HCT116 (cell line): ENCODE data around the gene TANC1. TPM values are rescaled to one million over a fixed set of nuclear protein-coding genes. Genes with fewer than 3 reads are reported as not detected.
A peak's percentile ranks its signal among the peaks of the same experiment; 100 is the strongest.

Source experiments
- ATAC-seq: fragments of 200-7000 bp; cut with Tn5 transposase; 2 replicates; pipeline ENCODE4 v1.9.1; 2020; ENCODE audit warnings: mild to moderate bottlenecking, moderate library complexity
- BruUV-seq: library from RNA; stranded (reverse); fragments of 400-500 nt; replicated peaks from 2 replicates; lab custom pipeline; 2021; lab: Mats Ljungman, UMichigan
- CTCF ChIA-PET: fragments of 300-600 bp; sonication (Branson Sonifier 250); formaldehyde crosslinking; loops from one replicate; lab custom pipeline; 2021; ENCODE audit warnings: antibody characterized with exemption; lab: Charles Lee
- POLR2A ChIA-PET: fragments of 300-600, 350-600 bp; sonication (Branson Sonifier 250); formaldehyde crosslinking; loops from one replicate; lab custom pipeline; 2021; ENCODE audit warnings: antibody characterized with exemption; lab: Charles Lee
- RAD21 ChIA-PET, 2 experiments: fragments of 300-600 bp; sonication (Branson Sonifier 250); formaldehyde crosslinking; loops; one replicate each; lab custom pipeline; 2023; ENCODE audit warnings: low total read pairs in 2 of 2; ENCODE audit not compliant: uncharacterized antibody in 2 of 2, unreplicated experiment in 2 of 2, low non-redundant PET in 1 of 2; lab: Charles Lee
- DNase-seq: peaks from one replicate; pipeline ENCODE4 v3.0.0-alpha.2; 2010; ENCODE audit warnings: low read depth, low spot score
- H2AFZ ChIP-seq: fragments of 200-600 bp; shearing (Covaris generic), sonication (generic); 2 replicates; pipeline ENCODE4 v1.6.1; 2017; ENCODE audit warnings: low read depth, mixed run types, mixed read lengths, antibody characterized with exemption, low read length; ENCODE audit not compliant: poor library complexity, severe bottlenecking
- H3K27ac ChIP-seq: 2 replicates; pipeline ENCODE4 v1.5.1; 2012; ENCODE audit warnings: low read depth, low read length
- H3K27me3 ChIP-seq: fragments of 200-600 bp; sonication (generic); 2 replicates; pipeline ENCODE4 v1.6.1; 2016; ENCODE audit warnings: mixed run types, low read length, mixed read lengths; ENCODE audit not compliant: insufficient read depth
- H3K36me3 ChIP-seq, 2 experiments: fragments of 200-500 bp in 1 of 2; fragments of 200-600 bp in 1 of 2; sonication (Bioruptor generic) in 1 of 2; sonication (generic) in 1 of 2; 2 replicates each; pipeline versions ENCODE4 v1.5.1 to v1.6.1; 2014 to 2016; ENCODE audit warnings: low read length in 2 of 2, inconsistent platforms in 1 of 2, mixed read lengths in 1 of 2, mixed run types in 1 of 2; ENCODE audit not compliant: insufficient read depth in 2 of 2, control insufficient read depth in 1 of 2
- H3K4me1 ChIP-seq, 2 experiments: fragments of 200-600 bp in 1 of 2; sonication (generic) in 1 of 2; 2 replicates each; pipeline versions ENCODE4 v1.5.1 to v1.6.1; 2012 to 2017; ENCODE audit warnings: low read length in 2 of 2, inconsistent platforms in 1 of 2, mild to moderate bottlenecking in 1 of 2, mixed read lengths in 1 of 2, mixed run types in 1 of 2, moderate library complexity in 1 of 2; ENCODE audit not compliant: insufficient read depth in 2 of 2, control insufficient read depth in 1 of 2
- H3K4me2 ChIP-seq: fragments of 200-600 bp; sonication (generic); 2 replicates; pipeline ENCODE4 v1.6.1; 2017; ENCODE audit warnings: mixed run types, low read length, mixed read lengths
- H3K4me3 ChIP-seq, 2 experiments: fragments of 200-600 bp in 1 of 2; sonication (generic) in 1 of 2; replicated peaks in 1 of 2; 2 replicates each; pipeline ENCODE4 v1.5.1; 2011 to 2016; ENCODE audit warnings: low read length in 2 of 2, control low read depth in 1 of 2, low read depth in 1 of 2, mild to moderate bottlenecking in 1 of 2, mixed read lengths in 1 of 2, mixed run types in 1 of 2
- H3K79me2 ChIP-seq: fragments of 200-600 bp; sonication (generic); 2 replicates; pipeline ENCODE4 v1.6.1; 2017; ENCODE audit warnings: mild to moderate bottlenecking, mixed run types, low read length, moderate library complexity, mixed read lengths; ENCODE audit not compliant: insufficient read depth
- H3K9ac ChIP-seq: fragments of 200-600 bp; sonication (generic); 2 replicates; pipeline ENCODE4 v1.6.1; 2016; ENCODE audit warnings: low read length, mixed read lengths
- H3K9me2 ChIP-seq: fragments of 200-600 bp; sonication (generic), shearing (Covaris generic); 2 replicates; pipeline ENCODE4 v1.6.1; 2017; ENCODE audit warnings: mixed run types, mild to moderate bottlenecking, moderate library complexity; ENCODE audit not compliant: insufficient read depth
- H3K9me3 ChIP-seq, 2 experiments: fragments of 200-500 bp in 1 of 2; fragments of 200-600 bp in 1 of 2; sonication (Bioruptor generic) in 1 of 2; sonication (generic) in 1 of 2; 2 replicates each; pipeline ENCODE4 v1.6.1; 2014 to 2017; ENCODE audit warnings: low read length in 2 of 2, mixed read lengths in 2 of 2, inconsistent platforms in 1 of 2, low read depth in 1 of 2, mild to moderate bottlenecking in 1 of 2, mixed run types in 1 of 2, moderate library complexity in 1 of 2; ENCODE audit not compliant: control insufficient read depth in 1 of 2, insufficient read depth in 1 of 2
- H4K20me1 ChIP-seq: fragments of 200-600 bp; sonication (generic), shearing (Covaris generic); 2 replicates; pipeline ENCODE4 v1.6.1; 2017; ENCODE audit warnings: mixed run types, mild to moderate bottlenecking, moderate library complexity; ENCODE audit not compliant: insufficient read depth
- JUND ChIP-seq: IDR thresholded peaks from 2 replicates; pipeline ENCODE4 v1.6.1; 2012
- POLR2A ChIP-seq: IDR thresholded peaks from 2 replicates; pipeline ENCODE4 v1.7.0; 2011; ENCODE audit warnings: borderline replicate concordance; ENCODE audit not compliant: insufficient read depth, insufficient read length; ENCODE audit errors: extremely low read depth
- REST ChIP-seq: IDR thresholded peaks from 2 replicates; pipeline ENCODE4 v1.6.1; 2012; ENCODE audit warnings: low read depth
- SRF ChIP-seq: IDR thresholded peaks from 2 replicates; pipeline ENCODE4 v1.6.1; 2012; ENCODE audit warnings: low read depth
- ZFX ChIP-seq: fragments of 450-650 bp; IDR thresholded peaks from 2 replicates; pipeline ENCODE4 v1.6.1; 2017
- intact Hi-C: fragments of 100-400 bp; cut with micrococcal nuclease; formaldehyde crosslinking; loops from 2 replicates; pipeline ENCODE4 v1.10.0; 2022
- total RNA-seq: library from RNA; stranded (reverse); gene quantifications from one replicate; pipeline ENCODE4 v1.2.1, GENCODE V29; 2021; ENCODE audit not compliant: unreplicated experiment
- TF ChIP-seq, protein P1 (sequence below): IDR thresholded peaks from 2 replicates; pipeline ENCODE4 v1.6.1; 2012
- TF ChIP-seq, protein P2 (sequence below), 3 experiments: fragments of 200-600 bp in 1 of 3; sonication (generic) in 1 of 3; IDR thresholded peaks in 2 of 3; conservative IDR thresholded peaks in 1 of 3; 2 replicates each; pipeline ENCODE4 v1.5.1; 2012 to 2017; ENCODE audit warnings: low read depth in 2 of 3, low read length in 2 of 3, antibody characterized with exemption in 1 of 3, borderline replicate concordance in 1 of 3, control low read depth in 1 of 3, mild to moderate bottlenecking in 1 of 3, mixed read lengths in 1 of 3, mixed run types in 1 of 3, moderate library complexity in 1 of 3; ENCODE audit not compliant: insufficient read depth in 1 of 3
- TF ChIP-seq, protein P3 (sequence below): IDR thresholded peaks from 2 replicates; pipeline ENCODE4 v1.6.1; 2011; ENCODE audit warnings: mild to moderate bottlenecking, low read length, moderate library complexity; ENCODE audit not compliant: insufficient replicate concordance; ENCODE audit errors: extremely low read depth

Gene TANC1
- total RNA-seq, 1 experiment from 2014 or later: 15.1 TPM

DNA sequence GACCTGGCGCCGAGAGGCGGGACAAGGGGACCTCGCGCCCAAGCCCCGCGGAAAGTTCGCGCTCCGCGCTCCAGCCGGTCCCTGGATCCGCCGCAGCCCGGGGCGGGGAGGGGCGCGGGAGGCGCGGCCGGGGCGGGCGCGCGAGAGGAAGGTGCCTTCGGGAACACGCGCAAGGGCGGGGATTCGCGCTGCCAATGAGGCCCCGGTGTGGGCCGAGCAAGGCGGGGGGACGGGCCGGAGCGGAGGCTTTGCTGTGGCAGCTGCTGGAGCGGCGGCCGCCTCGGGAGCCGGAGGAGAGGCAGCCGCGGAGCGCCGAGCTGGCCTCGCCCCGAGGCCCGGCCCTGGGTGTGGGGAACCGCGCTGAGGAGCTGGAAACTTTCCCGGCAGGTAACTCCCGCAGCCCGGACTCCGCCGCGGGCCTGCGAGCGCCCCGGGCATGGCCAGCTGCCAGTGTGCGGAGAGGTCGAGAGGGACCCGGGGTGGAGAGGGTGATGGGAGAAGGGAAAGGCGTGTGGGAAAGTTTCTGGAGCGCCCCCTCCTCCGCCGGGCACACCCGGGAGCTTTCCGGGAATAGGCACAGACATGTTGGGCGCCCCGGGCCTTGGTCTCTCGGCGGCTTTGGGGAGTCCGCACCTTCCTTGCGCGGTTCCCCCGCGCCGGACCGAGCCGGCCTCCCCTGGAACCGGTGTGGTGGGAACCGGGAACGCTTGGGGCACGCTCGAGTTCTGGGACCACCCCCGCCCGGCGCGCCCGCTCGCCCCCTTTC is at the start of gene TANC1 (continued):
- TF ChIP-seq REST: no peak
- TF ChIP-seq SRF: no peak
- TF ChIP-seq, all 23 proteins: peak for 9

GRCh38 chr2:158921599-158922408 is 46.6 kb upstream of the TANC1 start:
- peak; percentile 42; the same call in 1 of the 2 replicates for ATAC-seq
- no peak overlapping the region for H3K4me2 ChIP-seq
- CTCF ChIA-PET: interaction anchor here (0.6 kb wide), 1 partner anchor 203 kb away, joined by 3 read pairs; no protein-coding TSS in a partner anchor
- TF ChIP-seq ZFX: no peak
- TF ChIP-seq, protein P1, sequence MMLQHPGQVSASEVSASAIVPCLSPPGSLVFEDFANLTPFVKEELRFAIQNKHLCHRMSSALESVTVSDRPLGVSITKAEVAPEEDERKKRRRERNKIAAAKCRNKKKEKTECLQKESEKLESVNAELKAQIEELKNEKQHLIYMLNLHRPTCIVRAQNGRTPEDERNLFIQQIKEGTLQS: no peak
- TF ChIP-seq JUND: no peak
- TF ChIP-seq, protein P2, sequence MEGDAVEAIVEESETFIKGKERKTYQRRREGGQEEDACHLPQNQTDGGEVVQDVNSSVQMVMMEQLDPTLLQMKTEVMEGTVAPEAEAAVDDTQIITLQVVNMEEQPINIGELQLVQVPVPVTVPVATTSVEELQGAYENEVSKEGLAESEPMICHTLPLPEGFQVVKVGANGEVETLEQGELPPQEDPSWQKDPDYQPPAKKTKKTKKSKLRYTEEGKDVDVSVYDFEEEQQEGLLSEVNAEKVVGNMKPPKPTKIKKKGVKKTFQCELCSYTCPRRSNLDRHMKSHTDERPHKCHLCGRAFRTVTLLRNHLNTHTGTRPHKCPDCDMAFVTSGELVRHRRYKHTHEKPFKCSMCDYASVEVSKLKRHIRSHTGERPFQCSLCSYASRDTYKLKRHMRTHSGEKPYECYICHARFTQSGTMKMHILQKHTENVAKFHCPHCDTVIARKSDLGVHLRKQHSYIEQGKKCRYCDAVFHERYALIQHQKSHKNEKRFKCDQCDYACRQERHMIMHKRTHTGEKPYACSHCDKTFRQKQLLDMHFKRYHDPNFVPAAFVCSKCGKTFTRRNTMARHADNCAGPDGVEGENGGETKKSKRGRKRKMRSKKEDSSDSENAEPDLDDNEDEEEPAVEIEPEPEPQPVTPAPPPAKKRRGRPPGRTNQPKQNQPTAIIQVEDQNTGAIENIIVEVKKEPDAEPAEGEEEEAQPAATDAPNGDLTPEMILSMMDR (IDR thresholded peaks at IDR 0.05 in 2 of 3, conservative IDR thresholded peaks at IDR 0.05 in 1 of 3; ENCODE audit: borderline replicate concordance in 1 of 3, insufficient read depth in 1 of 3, low read depth in 2 of 3, low read length in 2 of 3): no peak
- TF ChIP-seq, protein P3, sequence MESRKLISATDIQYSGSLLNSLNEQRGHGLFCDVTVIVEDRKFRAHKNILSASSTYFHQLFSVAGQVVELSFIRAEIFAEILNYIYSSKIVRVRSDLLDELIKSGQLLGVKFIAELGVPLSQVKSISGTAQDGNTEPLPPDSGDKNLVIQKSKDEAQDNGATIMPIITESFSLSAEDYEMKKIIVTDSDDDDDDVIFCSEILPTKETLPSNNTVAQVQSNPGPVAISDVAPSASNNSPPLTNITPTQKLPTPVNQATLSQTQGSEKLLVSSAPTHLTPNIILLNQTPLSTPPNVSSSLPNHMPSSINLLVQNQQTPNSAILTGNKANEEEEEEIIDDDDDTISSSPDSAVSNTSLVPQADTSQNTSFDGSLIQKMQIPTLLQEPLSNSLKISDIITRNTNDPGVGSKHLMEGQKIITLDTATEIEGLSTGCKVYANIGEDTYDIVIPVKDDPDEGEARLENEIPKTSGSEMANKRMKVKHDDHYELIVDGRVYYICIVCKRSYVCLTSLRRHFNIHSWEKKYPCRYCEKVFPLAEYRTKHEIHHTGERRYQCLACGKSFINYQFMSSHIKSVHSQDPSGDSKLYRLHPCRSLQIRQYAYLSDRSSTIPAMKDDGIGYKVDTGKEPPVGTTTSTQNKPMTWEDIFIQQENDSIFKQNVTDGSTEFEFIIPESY: no peak
- TF ChIP-seq REST: no peak
- no peak for TF ChIP-seq POLR2A

More at GRCh38 chr2:158921599-158922408, 46.6 kb upstream of the TANC1 start:
- no peak overlapping the region for H3K27ac ChIP-seq
- H3K4me3 ChIP-seq: no peak overlapping the region
- H2AFZ ChIP-seq: no peak overlapping the region
- H3K9ac ChIP-seq: no peak overlapping the region
- no peaks in the 10 kb centered on the region for H3K36me3 ChIP-seq
- no TSS peak for BruUV-seq
- H3K4me1 ChIP-seq: peaks cover 8 to 21% of the 10 kb centered on the region in 2 experiments; a peak in 3 of 4 replicates
- intact Hi-C loops: no loop called here
- H3K9me2 ChIP-seq: no peaks in the 10 kb centered on the region
- no peaks in the 10 kb centered on the region for H3K79me2 ChIP-seq
- no peaks in the 10 kb centered on the region for H3K27me3 ChIP-seq
- no peaks in the 10 kb centered on the region for H4K20me1 ChIP-seq
- ChIA-PET POLR2A (no interaction called here), RAD21 (no interaction called here)
- DNase-seq: no peak
- H3K9me3 ChIP-seq: no peaks in the 10 kb centered on the region
